Measurements from ENCODE around the gene TAPT1. TPM values are rescaled to one million over a fixed set of nuclear protein-coding genes. Genes with fewer than 3 reads are reported as not detected.

TAPT1 gene
- total and polyA plus RNA-seq, 2 of the 13 experiments (the other 11 are each of a cell fraction or from before 2014, with no cell fraction given): 24.5 to 25.3 TPM

DNA sequence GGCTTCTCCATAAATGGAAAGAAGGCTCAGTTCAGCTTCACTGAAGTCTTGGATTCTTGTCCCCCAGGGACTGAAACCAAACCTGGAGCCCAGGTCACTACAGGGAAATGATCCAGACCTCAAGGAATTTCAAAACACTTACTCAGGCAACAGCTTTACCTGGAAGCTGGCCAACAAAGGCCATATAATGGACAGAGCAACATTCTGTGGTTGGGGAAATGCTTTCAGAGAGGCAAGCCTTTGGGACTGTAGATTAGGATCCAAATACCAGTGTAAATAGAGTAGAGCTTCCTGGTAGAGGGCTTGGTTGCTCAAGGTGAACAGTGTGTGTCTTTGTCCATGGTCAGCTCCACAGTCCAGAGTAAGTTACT, 85.4 kb downstream of the TAPT1 start (continued):
- TF ChIP-seq, protein P1, sequence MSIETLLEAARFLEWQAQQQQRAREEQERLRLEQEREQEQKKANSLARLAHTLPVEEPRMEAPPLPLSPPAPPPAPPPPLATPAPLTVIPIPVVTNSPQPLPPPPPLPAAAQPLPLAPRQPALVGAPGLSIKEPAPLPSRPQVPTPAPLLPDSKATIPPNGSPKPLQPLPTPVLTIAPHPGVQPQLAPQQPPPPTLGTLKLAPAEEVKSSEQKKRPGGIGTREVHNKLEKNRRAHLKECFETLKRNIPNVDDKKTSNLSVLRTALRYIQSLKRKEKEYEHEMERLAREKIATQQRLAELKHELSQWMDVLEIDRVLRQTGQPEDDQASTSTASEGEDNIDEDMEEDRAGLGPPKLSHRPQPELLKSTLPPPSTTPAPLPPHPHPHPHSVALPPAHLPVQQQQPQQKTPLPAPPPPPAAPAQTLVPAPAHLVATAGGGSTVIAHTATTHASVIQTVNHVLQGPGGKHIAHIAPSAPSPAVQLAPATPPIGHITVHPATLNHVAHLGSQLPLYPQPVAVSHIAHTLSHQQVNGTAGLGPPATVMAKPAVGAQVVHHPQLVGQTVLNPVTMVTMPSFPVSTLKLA (IDR thresholded peaks at IDR 0.05): no peak
- TF ChIP-seq HNRNPUL1 (IDR thresholded peaks at IDR 0.05; ENCODE audit: low read depth, low read length) (no peak), ZNF441 (CRISPR knock-in tag; IDR thresholded peaks at IDR 0.05; ENCODE audit: borderline replicate concordance) (no peak), FOXJ3 (CRISPR knock-in tag; IDR thresholded peaks at IDR 0.05; ENCODE audit: borderline replicate concordance) (peak; percentile 83; the same call in 1 of the 2 replicates), ZNF607 (CRISPR knock-in tag; IDR thresholded peaks at IDR 0.05; ENCODE audit: borderline replicate concordance) (no peak), SMAD3 (CRISPR knock-in tag; IDR thresholded peaks at IDR 0.05) (no peak; the same call in 1 of the 2 replicates), MIER3 (CRISPR knock-in tag; IDR thresholded peaks at IDR 0.05; ENCODE audit: borderline replicate concordance) (no peak), ELF4 (CRISPR knock-in tag; IDR thresholded peaks at IDR 0.05; ENCODE audit: borderline replicate concordance) (no peak), ZMYM2 (CRISPR knock-in tag; IDR thresholded peaks at IDR 0.05) (no peak), SOX5 (CRISPR knock-in tag; IDR thresholded peaks at IDR 0.05; ENCODE audit: borderline replicate concordance) (peak; percentile 80; the same call in 1 of the 2 replicates)
- TF ChIP-seq, protein P2, sequence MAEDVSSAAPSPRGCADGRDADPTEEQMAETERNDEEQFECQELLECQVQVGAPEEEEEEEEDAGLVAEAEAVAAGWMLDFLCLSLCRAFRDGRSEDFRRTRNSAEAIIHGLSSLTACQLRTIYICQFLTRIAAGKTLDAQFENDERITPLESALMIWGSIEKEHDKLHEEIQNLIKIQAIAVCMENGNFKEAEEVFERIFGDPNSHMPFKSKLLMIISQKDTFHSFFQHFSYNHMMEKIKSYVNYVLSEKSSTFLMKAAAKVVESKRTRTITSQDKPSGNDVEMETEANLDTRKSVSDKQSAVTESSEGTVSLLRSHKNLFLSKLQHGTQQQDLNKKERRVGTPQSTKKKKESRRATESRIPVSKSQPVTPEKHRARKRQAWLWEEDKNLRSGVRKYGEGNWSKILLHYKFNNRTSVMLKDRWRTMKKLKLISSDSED (CRISPR knock-in tag; IDR thresholded peaks at IDR 0.05): no peak
- TF ChIP-seq, protein P3, sequence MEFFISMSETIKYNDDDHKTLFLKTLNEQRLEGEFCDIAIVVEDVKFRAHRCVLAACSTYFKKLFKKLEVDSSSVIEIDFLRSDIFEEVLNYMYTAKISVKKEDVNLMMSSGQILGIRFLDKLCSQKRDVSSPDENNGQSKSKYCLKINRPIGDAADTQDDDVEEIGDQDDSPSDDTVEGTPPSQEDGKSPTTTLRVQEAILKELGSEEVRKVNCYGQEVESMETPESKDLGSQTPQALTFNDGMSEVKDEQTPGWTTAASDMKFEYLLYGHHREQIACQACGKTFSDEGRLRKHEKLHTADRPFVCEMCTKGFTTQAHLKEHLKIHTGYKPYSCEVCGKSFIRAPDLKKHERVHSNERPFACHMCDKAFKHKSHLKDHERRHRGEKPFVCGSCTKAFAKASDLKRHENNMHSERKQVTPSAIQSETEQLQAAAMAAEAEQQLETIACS (CRISPR knock-in tag; IDR thresholded peaks at IDR 0.05): no peak
- TF ChIP-seq, protein P4, sequence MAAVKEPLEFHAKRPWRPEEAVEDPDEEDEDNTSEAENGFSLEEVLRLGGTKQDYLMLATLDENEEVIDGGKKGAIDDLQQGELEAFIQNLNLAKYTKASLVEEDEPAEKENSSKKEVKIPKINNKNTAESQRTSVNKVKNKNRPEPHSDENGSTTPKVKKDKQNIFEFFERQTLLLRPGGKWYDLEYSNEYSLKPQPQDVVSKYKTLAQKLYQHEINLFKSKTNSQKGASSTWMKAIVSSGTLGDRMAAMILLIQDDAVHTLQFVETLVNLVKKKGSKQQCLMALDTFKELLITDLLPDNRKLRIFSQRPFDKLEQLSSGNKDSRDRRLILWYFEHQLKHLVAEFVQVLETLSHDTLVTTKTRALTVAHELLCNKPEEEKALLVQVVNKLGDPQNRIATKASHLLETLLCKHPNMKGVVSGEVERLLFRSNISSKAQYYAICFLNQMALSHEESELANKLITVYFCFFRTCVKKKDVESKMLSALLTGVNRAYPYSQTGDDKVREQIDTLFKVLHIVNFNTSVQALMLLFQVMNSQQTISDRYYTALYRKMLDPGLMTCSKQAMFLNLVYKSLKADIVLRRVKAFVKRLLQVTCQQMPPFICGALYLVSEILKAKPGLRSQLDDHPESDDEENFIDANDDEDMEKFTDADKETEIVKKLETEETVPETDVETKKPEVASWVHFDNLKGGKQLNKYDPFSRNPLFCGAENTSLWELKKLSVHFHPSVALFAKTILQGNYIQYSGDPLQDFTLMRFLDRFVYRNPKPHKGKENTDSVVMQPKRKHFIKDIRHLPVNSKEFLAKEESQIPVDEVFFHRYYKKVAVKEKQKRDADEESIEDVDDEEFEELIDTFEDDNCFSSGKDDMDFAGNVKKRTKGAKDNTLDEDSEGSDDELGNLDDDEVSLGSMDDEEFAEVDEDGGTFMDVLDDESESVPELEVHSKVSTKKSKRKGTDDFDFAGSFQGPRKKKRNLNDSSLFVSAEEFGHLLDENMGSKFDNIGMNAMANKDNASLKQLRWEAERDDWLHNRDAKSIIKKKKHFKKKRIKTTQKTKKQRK (IDR thresholded peaks at IDR 0.05; ENCODE audit: low read length): no peak
- TF ChIP-seq, protein P5, sequence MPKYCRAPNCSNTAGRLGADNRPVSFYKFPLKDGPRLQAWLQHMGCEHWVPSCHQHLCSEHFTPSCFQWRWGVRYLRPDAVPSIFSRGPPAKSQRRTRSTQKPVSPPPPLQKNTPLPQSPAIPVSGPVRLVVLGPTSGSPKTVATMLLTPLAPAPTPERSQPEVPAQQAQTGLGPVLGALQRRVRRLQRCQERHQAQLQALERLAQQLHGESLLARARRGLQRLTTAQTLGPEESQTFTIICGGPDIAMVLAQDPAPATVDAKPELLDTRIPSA (CRISPR knock-in tag; IDR thresholded peaks at IDR 0.05; ENCODE audit: borderline replicate concordance): no peak
- TF ChIP-seq, protein P6, sequence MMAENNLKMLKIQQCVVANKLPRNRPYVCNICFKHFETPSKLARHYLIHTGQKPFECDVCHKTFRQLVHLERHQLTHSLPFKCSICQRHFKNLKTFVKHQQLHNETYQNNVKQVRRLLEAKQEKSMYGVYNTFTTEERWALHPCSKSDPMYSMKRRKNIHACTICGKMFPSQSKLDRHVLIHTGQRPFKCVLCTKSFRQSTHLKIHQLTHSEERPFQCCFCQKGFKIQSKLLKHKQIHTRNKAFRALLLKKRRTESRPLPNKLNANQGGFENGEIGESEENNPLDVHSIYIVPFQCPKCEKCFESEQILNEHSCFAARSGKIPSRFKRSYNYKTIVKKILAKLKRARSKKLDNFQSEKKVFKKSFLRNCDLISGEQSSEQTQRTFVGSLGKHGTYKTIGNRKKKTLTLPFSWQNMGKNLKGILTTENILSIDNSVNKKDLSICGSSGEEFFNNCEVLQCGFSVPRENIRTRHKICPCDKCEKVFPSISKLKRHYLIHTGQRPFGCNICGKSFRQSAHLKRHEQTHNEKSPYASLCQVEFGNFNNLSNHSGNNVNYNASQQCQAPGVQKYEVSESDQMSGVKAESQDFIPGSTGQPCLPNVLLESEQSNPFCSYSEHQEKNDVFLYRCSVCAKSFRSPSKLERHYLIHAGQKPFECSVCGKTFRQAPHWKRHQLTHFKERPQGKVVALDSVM (CRISPR knock-in tag; IDR thresholded peaks at IDR 0.05): no peak

Measured in HepG2 (cell line).